Measurements from ENCODE around the gene SDR42E1. TPM values are rescaled to one million over a fixed set of nuclear protein-coding genes. Genes with fewer than 3 reads are reported as not detected.

Gene SDR42E1
- polyA plus RNA-seq, 1 donor (not counting 4 experiments of a cell fraction or from before 2014, with no cell fraction given): 20.3 TPM

DNA sequence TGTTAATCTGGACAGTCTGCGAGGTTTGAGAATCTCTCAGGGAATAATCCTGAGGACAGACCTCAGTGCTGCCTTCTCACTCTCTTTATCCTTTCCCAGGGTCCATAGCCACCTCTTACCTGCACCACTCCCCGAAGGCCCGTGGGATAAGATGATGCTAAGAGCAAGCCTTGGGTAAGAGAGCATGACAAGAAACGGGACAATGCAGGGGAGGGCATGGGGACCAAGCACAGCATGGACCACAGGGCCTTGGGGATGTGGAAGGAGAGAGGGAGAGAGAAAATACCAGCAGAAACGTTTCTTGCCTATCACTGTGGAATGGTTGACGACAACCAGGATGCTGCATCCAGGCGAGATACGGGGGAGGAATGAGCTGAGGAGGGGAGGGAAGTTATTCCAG is 8.3 kb upstream of the SDR42E1 start:
- H3K4me3 ChIP-seq (ENCODE audit: control insufficient read depth in 2 of 3, extremely low read depth in 1 of 3, insufficient read depth in 2 of 3, low read depth in 1 of 3, low read length in 3 of 3): no peak overlapping the region
- no peak for TF ChIP-seq EZH2 (IDR thresholded peaks at IDR 0.05; ENCODE audit: low read length)
- TF ChIP-seq, protein P1, sequence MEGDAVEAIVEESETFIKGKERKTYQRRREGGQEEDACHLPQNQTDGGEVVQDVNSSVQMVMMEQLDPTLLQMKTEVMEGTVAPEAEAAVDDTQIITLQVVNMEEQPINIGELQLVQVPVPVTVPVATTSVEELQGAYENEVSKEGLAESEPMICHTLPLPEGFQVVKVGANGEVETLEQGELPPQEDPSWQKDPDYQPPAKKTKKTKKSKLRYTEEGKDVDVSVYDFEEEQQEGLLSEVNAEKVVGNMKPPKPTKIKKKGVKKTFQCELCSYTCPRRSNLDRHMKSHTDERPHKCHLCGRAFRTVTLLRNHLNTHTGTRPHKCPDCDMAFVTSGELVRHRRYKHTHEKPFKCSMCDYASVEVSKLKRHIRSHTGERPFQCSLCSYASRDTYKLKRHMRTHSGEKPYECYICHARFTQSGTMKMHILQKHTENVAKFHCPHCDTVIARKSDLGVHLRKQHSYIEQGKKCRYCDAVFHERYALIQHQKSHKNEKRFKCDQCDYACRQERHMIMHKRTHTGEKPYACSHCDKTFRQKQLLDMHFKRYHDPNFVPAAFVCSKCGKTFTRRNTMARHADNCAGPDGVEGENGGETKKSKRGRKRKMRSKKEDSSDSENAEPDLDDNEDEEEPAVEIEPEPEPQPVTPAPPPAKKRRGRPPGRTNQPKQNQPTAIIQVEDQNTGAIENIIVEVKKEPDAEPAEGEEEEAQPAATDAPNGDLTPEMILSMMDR (optimal IDR thresholded peaks at IDR 0.05 in 1 of 3, IDR thresholded peaks at IDR 0.05 in 1 of 3, conservative IDR thresholded peaks at IDR 0.05 in 1 of 3; ENCODE audit: extremely low read depth in 1 of 3, insufficient read depth in 2 of 3, low read length in 3 of 3): no peak

DNA sequence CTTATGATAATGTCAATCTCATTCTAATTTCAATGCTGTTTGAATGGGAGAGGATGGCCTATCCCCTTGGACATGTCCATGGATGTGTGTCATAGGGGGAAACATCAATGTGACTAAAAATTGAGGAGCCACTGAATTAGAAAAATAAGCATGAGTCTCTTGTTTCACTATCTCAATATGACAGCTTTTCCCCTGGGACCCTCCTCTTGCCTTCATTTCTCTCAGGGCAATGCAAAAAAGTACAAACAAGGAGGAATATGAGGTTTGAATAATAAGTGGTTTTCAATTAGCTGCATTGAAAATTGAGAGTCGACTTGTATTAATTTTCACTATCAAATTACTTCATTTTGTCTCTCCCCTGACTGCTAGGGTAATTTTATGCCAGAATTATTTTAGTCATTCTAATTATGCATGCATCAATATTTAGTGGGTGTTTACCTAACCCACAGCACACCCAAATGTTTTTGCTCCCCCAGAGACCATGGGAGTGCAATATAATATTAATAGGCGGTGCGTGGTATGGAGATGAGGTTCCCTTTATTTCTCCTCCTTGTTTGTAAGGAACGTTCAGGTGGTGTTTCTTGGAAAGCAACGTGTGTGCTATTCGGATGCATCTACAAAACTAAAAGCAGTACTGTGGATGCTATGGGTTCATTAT is 6.8 kb upstream of the SDR42E1 start:
- H3K27ac ChIP-seq (ENCODE audit: control insufficient read depth, insufficient read depth, low read length): no peak overlapping the region
- no peaks in the 10 kb centered on the region for H3K27me3 ChIP-seq (ENCODE audit: control insufficient read depth, extremely low read depth, insufficient read depth, low read length)
- H4K20me1 ChIP-seq (ENCODE audit: control insufficient read depth, extremely low read depth, insufficient read depth, low read length): no peaks in the 10 kb centered on the region

More for the DNA sequence above, 8.3 kb upstream of the SDR42E1 start:
- Histone ChIP-seq H3K79me2 (ENCODE audit: control insufficient read depth, insufficient read depth, low read length) (no peaks in the 10 kb centered on the region), H3K9me3 (ENCODE audit: control insufficient read depth, low read depth, low read length) (no peaks in the 10 kb centered on the region), H4K20me1 (ENCODE audit: control insufficient read depth, extremely low read depth, insufficient read depth, low read length) (no peaks in the 10 kb centered on the region), H3K4me2 (ENCODE audit: control insufficient read depth, extremely low read depth, insufficient read depth, low read depth, low read length) (no peak overlapping the region), H3K9ac (ENCODE audit: control insufficient read depth, extremely low read depth, insufficient read depth, low read length) (no peak overlapping the region), H3K36me3 (ENCODE audit: control insufficient read depth in 2 of 2, extremely low read depth in 1 of 2, insufficient read depth in 2 of 2, low read length in 2 of 2) (no peaks in the 10 kb centered on the region), H3K27me3 (ENCODE audit: control insufficient read depth, extremely low read depth, insufficient read depth, low read length) (no peaks in the 10 kb centered on the region), H3K9me1 (ENCODE audit: control insufficient read depth, extremely low read depth, insufficient read depth, low read length) (no peaks in the 10 kb centered on the region), H3K4me1 (ENCODE audit: control insufficient read depth, extremely low read depth, insufficient read depth, low read length) (peaks cover 11% of the 10 kb centered on the region), H2AFZ (ENCODE audit: control insufficient read depth, low read length) (no peak overlapping the region), H3K27ac (ENCODE audit: control insufficient read depth, insufficient read depth, low read length) (no peak overlapping the region)
- dilution Hi-C loops (cut with MboI; ENCODE audit: extremely low pct_ligation_motif_present, low sequenced_read_pairs): no loop called here
- DNase-seq (ENCODE audit: low read depth, low spot score) (no peak), FAIRE-seq (no peak)

More for the DNA sequence above, 6.8 kb upstream of the SDR42E1 start:
- Histone ChIP-seq H3K4me3 (ENCODE audit: control insufficient read depth in 2 of 3, extremely low read depth in 1 of 3, insufficient read depth in 2 of 3, low read depth in 1 of 3, low read length in 3 of 3) (no peak overlapping the region), H3K9ac (ENCODE audit: control insufficient read depth, extremely low read depth, insufficient read depth, low read length) (no peak overlapping the region), H2AFZ (ENCODE audit: control insufficient read depth, low read length) (no peak overlapping the region), H3K4me1 (ENCODE audit: control insufficient read depth, extremely low read depth, insufficient read depth, low read length) (peaks cover 11% of the 10 kb centered on the region), H3K79me2 (ENCODE audit: control insufficient read depth, insufficient read depth, low read length) (no peaks in the 10 kb centered on the region), H3K36me3 (ENCODE audit: control insufficient read depth in 2 of 2, extremely low read depth in 1 of 2, insufficient read depth in 2 of 2, low read length in 2 of 2) (no peaks in the 10 kb centered on the region), H3K9me1 (ENCODE audit: control insufficient read depth, extremely low read depth, insufficient read depth, low read length) (no peaks in the 10 kb centered on the region), H3K9me3 (ENCODE audit: control insufficient read depth, low read depth, low read length) (no peaks in the 10 kb centered on the region), H3K4me2 (ENCODE audit: control insufficient read depth, extremely low read depth, insufficient read depth, low read depth, low read length) (no peak overlapping the region)
- dilution Hi-C loops (cut with MboI; ENCODE audit: extremely low pct_ligation_motif_present, low sequenced_read_pairs): no loop called here
- FAIRE-seq: no peak
- no peak for DNase-seq (ENCODE audit: low read depth, low spot score)
- TF ChIP-seq, protein P1 (optimal IDR thresholded peaks at IDR 0.05 in 1 of 3, IDR thresholded peaks at IDR 0.05 in 1 of 3, conservative IDR thresholded peaks at IDR 0.05 in 1 of 3; ENCODE audit: extremely low read depth in 1 of 3, insufficient read depth in 2 of 3, low read length in 3 of 3): no peak
- TF ChIP-seq EZH2 (IDR thresholded peaks at IDR 0.05; ENCODE audit: low read length): no peak

All from keratinocyte (primary cell).